Measurements from ENCODE around the gene ICAM3.
"Not testable (repeated sequence)": the region's sequence is repeated elsewhere in the genome, so short reads cannot be mapped to it uniquely, and the experiment has no call there.

The ICAM3 gene

DNA sequence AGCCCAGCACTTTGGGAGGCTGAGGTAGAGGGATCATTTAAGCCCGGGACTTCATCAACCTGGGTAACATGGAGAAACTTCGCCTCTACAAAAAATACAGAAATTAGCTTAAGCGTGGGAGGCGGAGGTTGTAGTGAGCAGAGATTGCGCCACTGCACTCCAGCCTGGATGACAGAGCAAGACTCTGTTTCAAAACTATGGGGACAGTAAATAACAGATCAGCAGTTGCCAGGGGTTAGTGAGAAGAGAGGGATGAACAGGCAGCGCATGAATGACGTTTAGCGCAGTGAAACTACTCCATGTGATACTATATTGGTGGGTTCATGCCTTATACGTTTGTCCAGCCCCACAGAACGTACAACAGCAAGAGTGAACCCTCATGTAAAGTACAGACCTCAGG lies 7.1 kb upstream of the ICAM3 start:
- DNase-seq (ENCODE audit: low spot score) = no peak

- DNase-seq (ENCODE audit: low spot score) = no peak
Measured at GRCh38 chr19:10344780-10345179, 5.4 kb upstream of the ICAM3 start.

- DNase-seq (ENCODE audit: low spot score) = no peak
Measured at GRCh38 chr19:10343495-10343894, 4.1 kb upstream of the ICAM3 start.

DNA sequence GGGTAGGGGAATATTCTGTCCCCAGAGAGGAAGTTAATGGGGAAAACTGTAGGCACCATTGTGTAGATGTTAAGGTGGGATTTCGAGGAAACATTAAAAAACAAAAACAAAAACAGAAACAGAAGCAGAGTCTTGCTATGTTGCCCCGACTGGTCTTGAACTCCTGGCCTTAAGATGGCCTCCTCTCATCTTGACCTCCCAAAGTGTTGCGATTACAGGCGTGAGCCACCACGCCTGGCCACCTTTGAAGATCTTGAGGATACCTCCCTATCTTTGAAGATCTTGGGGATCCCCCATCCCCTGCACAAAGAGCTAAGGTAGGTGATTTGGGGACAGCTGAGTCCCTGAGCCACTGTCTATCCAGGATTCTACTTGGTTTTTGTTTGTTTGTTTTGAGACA lies 553 bp upstream of the ICAM3 start:
- no peak for DNase-seq (ENCODE audit: low spot score)

- DNase-seq (ENCODE audit: low spot score) = no peak
Measured at GRCh38 chr19:10338940-10339339, 484 bp downstream of the ICAM3 start.

- DNase-seq (ENCODE audit: low spot score) = not testable (repeated sequence)
Measured at GRCh38 chr19:10336725-10337124, 2.7 kb downstream of the ICAM3 start.

DNA sequence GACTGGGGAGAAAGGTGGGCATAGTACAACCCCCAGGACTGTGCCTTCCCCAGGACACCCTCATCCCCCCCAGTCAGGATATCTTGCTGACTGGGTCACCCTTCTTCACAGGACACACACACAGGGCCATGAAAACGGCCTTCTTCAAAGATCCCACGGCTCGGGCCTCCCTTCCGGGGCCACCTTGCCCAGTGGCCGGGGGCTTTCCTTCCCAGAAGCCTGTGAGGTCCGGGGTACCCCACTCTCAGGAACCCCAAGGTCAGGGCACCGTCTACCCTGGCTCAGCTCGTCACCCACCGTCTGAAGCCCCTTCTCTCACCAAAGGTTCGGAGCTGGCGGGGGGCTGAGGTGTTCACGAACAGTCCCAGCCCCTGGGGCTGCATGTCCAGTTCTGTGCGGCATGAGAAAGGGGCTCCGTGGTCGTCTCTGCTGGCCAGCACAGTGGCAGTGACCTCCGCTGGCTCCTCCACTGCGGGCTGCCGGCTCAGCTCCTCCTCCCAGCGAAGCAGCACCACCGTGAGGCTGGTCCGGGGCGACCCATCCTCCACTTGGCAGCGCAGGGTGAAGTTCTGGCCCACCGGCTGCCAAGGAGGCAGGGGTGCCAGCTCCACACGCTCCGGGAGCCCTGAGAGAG lies 4.0 kb downstream of the ICAM3 start:
- no peak for DNase-seq (ENCODE audit: low spot score)

GRCh38 chr19:10334588-10335351 lies 4.7 kb downstream of the ICAM3 start:
- peak; percentile 89 for DNase-seq (ENCODE audit: low spot score)

DNA sequence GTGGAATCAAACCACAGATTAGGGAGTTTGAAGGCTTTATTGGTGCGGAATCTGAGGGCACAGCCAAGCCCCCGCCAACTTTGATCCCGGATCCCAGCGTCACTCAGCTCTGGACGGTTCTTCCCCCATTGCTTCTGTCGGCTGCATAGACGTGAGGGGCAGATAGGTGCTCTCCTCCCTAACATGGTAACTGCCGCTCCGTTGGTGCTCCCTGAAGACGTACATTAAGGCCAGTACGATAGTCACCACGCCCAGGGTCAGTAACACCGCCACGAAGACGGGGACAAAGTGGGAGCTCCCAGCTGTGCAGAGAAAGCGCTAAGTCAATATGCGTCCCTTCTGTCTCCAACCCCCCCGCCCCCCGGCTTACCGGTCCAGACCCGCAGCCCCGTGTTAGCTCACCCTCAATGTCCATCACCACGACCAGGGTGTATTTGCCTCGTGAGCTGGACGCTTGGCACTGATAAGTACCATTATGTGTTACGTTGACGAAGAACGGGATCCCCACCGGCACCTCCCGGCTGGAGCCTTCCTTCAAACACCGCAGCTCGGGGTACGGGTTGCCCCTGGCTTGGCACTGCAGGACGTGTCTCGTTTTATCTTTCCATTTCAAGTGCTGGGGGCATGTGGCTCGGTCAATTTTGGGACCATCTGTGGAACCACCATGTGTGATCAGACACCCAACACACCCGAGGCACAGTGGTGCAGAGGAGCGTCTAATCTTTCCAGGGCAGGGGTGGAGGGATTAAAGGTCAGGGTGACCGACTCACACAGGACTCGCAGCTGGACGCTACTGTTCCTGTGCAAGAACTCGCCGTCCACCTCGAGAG lies 5.5 kb downstream of the ICAM3 start:
- DNase-seq (ENCODE audit: low spot score) = peak; percentile 15

GRCh38 chr19:10332965-10333757 lies 6.3 kb downstream of the ICAM3 start, which contains the start of gene RAVER1:
Gene RAVER1, minus strand, starts transcription at chr19:10333529. Its CDS starts 22 bp downstream, at chr19:10333507.
- DNase-seq (ENCODE audit: low spot score) = peak; percentile 96

- no peak for DNase-seq (ENCODE audit: low spot score)
Measured at GRCh38 chr19:10332158-10332964, 7.1 kb downstream of the ICAM3 start.

DNA sequence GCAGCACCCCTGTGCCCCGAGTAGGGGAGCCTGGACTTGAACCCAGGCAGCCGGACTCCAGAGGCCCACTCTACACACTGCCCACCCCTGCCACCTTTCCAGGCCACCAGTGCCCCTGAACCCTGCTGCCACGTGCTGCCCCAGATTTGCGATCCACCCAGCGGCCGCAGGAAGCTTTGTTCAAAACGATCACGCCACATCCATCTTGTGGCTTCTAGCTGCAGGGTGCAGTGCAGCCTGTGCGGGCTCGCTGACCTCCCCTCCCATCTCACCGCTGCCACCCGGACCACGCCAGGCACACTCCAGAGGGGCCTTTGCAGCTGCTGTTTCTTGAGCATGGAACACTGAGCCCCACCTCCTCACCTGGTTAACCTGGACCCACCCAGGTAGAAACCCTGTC lies 9.9 kb downstream of the ICAM3 start:
- no peak for DNase-seq (ENCODE audit: low spot score)

DNA sequence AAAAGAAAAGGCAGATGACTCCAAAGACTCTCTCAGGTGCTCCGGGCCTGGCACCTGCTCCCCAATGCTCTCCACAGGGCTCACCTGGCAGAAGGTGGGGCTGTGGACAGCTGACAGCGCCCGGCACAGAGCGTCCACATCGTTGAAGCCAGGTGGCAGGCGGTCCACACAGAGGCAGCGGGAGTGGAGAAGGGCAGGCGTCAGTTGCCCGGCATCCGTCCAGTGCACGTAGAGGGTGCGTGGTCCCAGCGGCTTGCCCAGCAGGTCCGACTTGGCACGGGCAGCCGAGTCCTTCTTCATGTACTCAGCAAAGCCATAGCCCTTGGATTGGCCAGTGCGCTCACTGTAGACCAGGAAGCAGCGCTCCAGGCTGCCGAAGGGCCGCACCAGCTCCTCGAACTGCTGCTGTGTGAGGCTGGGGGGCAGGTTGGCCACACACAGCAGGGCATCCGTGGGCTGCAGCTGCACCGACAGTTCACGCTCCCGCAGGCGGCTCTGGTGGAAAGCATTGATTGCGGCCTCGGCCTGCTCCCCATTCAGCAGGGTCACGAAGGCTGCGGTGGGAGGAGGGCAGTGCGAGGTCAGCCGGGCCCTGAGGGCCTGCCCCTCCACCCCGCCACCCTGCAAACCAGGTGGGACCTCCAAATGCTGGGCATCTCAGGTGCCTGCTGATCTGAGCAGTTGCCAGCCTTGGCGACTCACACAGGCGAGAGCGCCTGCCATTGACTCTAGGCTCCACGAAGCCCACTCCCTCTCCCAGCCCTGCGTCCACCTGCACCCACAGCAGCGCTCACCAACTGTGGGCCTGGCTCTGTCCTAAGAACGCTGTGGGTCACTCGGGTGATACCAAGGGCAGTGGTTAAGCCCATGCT lies 10.6 kb downstream of the ICAM3 start:
- DNase-seq (ENCODE audit: low spot score) = no peak

GRCh38 chr19:10327793-10328192 lies 11.6 kb downstream of the ICAM3 start:
- DNase-seq (ENCODE audit: low spot score) = no peak

GRCh38 chr19:10325732-10326131 lies 13.7 kb downstream of the ICAM3 start:
- DNase-seq (ENCODE audit: low spot score) = no peak

DNA sequence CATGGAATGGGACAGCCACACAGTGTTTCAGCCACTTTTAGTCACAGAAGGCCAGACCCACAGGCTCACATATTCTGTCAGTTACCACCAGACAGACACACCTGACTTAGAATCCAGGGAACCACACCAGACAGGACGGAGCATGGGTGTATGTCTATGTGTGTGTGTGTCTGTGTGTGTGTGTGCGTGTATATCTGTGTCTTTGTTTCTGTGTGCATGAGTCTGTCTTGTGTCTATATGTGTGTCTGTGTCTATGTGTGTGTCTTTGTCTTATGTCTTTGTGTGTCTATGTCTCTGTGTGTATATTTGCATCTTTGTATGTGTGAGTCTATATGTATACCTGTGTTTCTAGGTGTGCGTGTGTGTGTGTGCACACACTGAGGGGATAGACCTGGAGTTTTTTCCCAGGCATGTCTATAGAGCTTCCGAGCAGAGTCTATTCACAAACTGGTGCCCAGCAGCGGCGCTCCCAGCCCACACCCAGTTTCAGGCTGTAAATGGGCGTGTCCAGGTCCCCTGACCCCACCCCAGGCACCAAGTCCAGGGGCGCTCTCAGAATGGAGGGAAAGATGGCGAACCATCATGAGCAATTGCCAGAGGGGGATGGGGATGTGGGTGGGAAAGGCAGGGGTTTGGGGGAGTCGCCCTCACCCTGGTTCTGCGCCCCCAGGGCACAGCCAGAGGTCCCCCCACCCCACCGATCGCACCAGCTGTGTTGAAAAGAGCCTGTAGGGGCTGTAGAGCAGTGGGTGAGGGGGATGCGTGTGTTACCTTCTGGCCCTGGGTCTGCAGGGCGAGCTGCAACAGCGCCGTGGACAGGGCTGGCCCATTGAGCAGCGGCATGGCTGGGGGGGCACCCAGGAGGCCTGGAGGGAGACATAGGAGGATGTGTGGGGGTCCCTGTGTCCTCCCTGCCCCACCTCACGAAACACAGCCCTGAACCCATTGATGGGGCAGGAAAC lies 17.3 kb downstream of the ICAM3 start:
- no peak for DNase-seq (ENCODE audit: low spot score)

GRCh38 chr19:10321417-10321797 lies 18.0 kb downstream of the ICAM3 start:
- DNase-seq (ENCODE audit: low spot score) = no peak

DNA sequence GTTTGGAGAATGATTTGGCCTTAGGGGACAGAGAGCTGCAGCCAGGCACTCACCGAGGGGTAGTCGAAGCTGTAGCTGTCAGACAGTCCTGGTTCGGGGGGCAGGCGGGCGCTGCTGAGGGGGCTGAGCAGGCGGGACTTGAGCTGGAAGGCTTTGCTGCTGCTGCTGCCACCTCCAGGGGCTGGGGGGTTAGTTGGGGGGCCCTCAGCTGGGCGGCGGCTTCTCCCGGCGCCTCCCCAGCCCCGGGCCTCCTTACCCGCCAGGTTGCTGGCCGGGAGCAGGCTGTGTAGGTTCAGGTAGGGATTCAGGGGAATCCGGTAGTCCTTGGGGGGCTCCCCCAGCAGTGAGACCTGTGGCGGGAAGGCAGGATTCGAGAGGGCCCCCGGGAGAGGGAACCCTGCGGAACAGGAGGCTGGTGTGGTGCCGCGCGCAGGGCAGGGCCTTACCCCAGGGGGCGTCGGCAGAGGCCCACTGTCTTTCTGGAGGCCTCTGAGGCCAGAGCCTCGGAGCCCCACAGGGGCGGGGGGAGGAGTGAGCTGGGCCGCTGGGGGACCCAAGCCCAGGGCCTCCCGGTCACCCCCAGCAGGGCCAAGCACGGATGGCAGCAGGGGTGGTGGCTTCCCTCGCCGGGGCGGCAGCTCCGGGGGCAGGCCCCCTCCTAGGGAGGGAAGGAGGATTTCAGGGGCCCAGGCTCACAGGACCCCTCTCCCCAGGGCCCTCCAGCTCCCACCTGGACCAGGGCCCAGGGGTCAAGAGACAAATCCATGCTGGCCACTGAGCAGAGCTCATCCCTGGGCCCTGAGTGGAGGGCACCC lies 18.6 kb downstream of the ICAM3 start:
- no peak for DNase-seq (ENCODE audit: low spot score)

All from kidney capillary endothelial cell (primary cell).